GM23338 (cell line): ENCODE data around the gene XCL2.
"Not testable (repeated sequence)": the region's sequence is repeated elsewhere in the genome, so short reads cannot be mapped to it uniquely, and the experiment has no call there.

Experiments used
- EZH2 ChIP-seq: fragments of 200-600 bp; sonication (generic); IDR thresholded peaks from one replicate; pipeline ENCODE4 v1.8.0; 2017; ENCODE audit warnings: antibody characterized with exemption, mild to moderate bottlenecking, low read depth; ENCODE audit not compliant: unreplicated experiment
- POLR2AphosphoS5 ChIP-seq: IDR thresholded peaks from 2 replicates; pipeline ENCODE4 v1.6.1; 2016; ENCODE audit warnings: antibody characterized with exemption, low read depth
- TF ChIP-seq, protein P1 (sequence below), 2 experiments: fragments of 200-600 bp in 1 of 2; sonication (generic) in 1 of 2; conservative IDR thresholded peaks; 2 replicates each; pipeline versions ENCODE4 v1.5.1 to v1.6.1; 2016 to 2017; ENCODE audit warnings: antibody characterized with exemption in 2 of 2, low read depth in 2 of 2, mild to moderate bottlenecking in 2 of 2, moderate library complexity in 1 of 2

DNA sequence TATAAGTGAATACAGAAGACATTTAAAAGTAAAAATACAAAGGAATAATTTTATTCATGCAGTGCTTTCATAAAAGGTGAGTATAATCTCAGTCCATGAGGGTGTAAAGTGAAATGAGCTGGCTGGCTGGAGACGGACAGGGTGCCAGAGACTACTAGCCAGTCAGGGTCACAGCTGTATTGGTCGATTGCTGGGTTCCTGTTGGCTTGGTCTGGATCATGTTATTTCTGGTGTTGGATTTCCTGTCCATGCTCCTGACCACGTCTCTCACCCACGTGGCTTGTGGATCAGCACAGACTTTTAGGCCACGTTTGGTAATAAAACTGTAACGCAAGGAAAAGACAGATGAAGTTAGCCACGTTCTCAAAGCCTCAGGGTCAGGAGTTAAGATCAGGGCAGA, 3.0 kb downstream of the XCL2 start:
- not testable (repeated sequence) for TF ChIP-seq POLR2AphosphoS5, EZH2
- TF ChIP-seq, protein P1, sequence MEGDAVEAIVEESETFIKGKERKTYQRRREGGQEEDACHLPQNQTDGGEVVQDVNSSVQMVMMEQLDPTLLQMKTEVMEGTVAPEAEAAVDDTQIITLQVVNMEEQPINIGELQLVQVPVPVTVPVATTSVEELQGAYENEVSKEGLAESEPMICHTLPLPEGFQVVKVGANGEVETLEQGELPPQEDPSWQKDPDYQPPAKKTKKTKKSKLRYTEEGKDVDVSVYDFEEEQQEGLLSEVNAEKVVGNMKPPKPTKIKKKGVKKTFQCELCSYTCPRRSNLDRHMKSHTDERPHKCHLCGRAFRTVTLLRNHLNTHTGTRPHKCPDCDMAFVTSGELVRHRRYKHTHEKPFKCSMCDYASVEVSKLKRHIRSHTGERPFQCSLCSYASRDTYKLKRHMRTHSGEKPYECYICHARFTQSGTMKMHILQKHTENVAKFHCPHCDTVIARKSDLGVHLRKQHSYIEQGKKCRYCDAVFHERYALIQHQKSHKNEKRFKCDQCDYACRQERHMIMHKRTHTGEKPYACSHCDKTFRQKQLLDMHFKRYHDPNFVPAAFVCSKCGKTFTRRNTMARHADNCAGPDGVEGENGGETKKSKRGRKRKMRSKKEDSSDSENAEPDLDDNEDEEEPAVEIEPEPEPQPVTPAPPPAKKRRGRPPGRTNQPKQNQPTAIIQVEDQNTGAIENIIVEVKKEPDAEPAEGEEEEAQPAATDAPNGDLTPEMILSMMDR (conservative IDR thresholded peaks at IDR 0.05; ENCODE audit: low read depth in 2 of 2) = not testable (repeated sequence)
